ENCODE results near the gene DLG2.

DLG2 gene

DNA sequence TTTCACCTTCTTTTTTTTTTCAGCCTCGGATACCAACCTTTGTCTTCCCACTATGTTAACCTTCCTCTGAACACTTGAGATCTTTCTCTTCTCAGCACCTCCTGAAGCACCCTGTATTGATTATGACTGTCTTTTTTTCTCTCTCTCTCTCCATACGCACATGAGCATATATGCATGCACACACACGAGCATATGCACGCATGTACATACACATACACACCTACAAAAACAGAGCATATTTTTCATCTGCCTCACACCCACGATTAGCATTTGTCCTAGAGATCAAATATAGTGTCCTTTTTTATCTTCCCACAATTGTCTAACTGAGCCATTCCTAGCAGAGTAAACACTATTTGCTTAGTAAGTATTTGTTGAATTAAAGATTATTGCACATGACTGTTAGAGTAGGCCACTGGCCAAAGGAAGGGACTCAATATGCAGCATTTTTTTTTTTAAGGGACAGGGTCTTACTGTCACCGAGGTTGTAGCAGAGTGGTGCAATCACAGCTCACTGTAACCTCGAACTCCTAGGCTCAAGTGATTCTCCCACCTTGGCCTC lies 1718.8 kb downstream of the DLG2 start:
- H3K27ac ChIP-seq (replicated peaks) = no peak overlapping the region
- no peak for DNase-seq (ENCODE audit: low read depth in 1 of 2, low spot score in 1 of 2)
- H3K27me3 ChIP-seq (ENCODE audit: insufficient read depth, poor library complexity, severe bottlenecking) = no peaks in the 10 kb centered on the region
- TF ChIP-seq, protein P1, sequence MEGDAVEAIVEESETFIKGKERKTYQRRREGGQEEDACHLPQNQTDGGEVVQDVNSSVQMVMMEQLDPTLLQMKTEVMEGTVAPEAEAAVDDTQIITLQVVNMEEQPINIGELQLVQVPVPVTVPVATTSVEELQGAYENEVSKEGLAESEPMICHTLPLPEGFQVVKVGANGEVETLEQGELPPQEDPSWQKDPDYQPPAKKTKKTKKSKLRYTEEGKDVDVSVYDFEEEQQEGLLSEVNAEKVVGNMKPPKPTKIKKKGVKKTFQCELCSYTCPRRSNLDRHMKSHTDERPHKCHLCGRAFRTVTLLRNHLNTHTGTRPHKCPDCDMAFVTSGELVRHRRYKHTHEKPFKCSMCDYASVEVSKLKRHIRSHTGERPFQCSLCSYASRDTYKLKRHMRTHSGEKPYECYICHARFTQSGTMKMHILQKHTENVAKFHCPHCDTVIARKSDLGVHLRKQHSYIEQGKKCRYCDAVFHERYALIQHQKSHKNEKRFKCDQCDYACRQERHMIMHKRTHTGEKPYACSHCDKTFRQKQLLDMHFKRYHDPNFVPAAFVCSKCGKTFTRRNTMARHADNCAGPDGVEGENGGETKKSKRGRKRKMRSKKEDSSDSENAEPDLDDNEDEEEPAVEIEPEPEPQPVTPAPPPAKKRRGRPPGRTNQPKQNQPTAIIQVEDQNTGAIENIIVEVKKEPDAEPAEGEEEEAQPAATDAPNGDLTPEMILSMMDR (IDR thresholded peaks at IDR 0.05; ENCODE audit: insufficient read depth, low read length) = no peak
- no peak for TF ChIP-seq SPI1 (IDR thresholded peaks at IDR 0.05; ENCODE audit: borderline replicate concordance, low read depth)
- TF ChIP-seq GABPA (IDR thresholded peaks at IDR 0.05; ENCODE audit: low read depth) = no peak
- TF ChIP-seq POLR2AphosphoS5 (IDR thresholded peaks at IDR 0.05; ENCODE audit: low read depth) = no peak
- TF ChIP-seq, protein P2, sequence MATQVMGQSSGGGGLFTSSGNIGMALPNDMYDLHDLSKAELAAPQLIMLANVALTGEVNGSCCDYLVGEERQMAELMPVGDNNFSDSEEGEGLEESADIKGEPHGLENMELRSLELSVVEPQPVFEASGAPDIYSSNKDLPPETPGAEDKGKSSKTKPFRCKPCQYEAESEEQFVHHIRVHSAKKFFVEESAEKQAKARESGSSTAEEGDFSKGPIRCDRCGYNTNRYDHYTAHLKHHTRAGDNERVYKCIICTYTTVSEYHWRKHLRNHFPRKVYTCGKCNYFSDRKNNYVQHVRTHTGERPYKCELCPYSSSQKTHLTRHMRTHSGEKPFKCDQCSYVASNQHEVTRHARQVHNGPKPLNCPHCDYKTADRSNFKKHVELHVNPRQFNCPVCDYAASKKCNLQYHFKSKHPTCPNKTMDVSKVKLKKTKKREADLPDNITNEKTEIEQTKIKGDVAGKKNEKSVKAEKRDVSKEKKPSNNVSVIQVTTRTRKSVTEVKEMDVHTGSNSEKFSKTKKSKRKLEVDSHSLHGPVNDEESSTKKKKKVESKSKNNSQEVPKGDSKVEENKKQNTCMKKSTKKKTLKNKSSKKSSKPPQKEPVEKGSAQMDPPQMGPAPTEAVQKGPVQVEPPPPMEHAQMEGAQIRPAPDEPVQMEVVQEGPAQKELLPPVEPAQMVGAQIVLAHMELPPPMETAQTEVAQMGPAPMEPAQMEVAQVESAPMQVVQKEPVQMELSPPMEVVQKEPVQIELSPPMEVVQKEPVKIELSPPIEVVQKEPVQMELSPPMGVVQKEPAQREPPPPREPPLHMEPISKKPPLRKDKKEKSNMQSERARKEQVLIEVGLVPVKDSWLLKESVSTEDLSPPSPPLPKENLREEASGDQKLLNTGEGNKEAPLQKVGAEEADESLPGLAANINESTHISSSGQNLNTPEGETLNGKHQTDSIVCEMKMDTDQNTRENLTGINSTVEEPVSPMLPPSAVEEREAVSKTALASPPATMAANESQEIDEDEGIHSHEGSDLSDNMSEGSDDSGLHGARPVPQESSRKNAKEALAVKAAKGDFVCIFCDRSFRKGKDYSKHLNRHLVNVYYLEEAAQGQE (IDR thresholded peaks at IDR 0.05; ENCODE audit: insufficient replicate concordance, low read depth) = no peak
- no peak overlapping the region for H3K4me3 ChIP-seq (replicated peaks; ENCODE audit: insufficient read depth, low read length)

DNA sequence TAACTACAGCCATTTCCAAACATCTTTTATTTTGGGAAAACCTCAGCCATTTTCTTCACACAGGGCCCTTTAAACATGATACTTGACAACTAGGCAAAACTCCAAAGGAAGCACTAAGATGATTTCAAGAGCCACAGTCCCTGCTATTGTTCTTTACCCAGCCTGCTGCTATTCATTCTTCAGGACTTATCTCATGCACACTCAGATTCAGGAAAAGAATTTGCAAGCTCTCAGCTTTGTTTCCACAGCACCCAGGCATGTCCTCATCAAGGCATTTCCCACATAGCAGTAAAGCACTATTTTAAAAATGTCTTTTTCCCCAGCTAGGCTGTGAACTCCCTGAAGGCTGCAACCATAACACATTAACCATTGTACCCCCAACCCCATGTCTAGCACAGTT lies 1731.6 kb downstream of the DLG2 start:
- no peak overlapping the region for H3K4me3 ChIP-seq (replicated peaks; ENCODE audit: insufficient read depth, low read length)
- no peak for TF ChIP-seq SPI1 (IDR thresholded peaks at IDR 0.05; ENCODE audit: borderline replicate concordance, low read depth)
- TF ChIP-seq, protein P1 (IDR thresholded peaks at IDR 0.05; ENCODE audit: insufficient read depth, low read length) = no peak
- TF ChIP-seq POLR2AphosphoS5 (IDR thresholded peaks at IDR 0.05; ENCODE audit: low read depth) = no peak
- TF ChIP-seq, protein P2 (IDR thresholded peaks at IDR 0.05; ENCODE audit: insufficient replicate concordance, low read depth) = no peak
- no peak for TF ChIP-seq GABPA (IDR thresholded peaks at IDR 0.05; ENCODE audit: low read depth)
- no peak overlapping the region for H3K27ac ChIP-seq (replicated peaks)
- no peaks in the 10 kb centered on the region for H3K27me3 ChIP-seq (ENCODE audit: insufficient read depth, poor library complexity, severe bottlenecking)
- no peak for DNase-seq (ENCODE audit: low read depth in 1 of 2, low spot score in 1 of 2)

DNA sequence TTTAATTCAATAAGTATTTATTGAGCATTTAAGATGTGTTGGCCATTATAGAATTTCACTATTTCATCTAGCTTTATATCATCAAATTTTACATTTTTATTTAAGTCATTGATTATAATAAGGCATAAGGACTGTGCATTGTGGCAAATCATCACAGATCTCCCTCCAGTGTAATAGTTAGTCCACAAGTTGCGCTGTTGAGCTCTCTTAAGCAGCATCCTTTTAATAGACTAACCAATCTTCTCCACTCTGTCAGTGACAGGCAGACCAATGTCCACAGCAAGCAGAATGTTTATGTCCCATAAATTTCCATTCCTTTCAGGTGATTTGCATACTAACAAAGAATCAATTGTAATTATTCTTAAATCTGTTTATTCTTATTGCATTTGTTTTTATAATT lies 1745.7 kb downstream of the DLG2 start:
- Histone ChIP-seq H3K27me3 (ENCODE audit: insufficient read depth, poor library complexity, severe bottlenecking) (no peaks in the 10 kb centered on the region), H3K27ac (replicated peaks) (no peak overlapping the region), H3K4me3 (replicated peaks; ENCODE audit: insufficient read depth, low read length) (no peak overlapping the region)
- no peak for TF ChIP-seq GABPA (IDR thresholded peaks at IDR 0.05; ENCODE audit: low read depth)
- no peak for TF ChIP-seq SPI1 (IDR thresholded peaks at IDR 0.05; ENCODE audit: borderline replicate concordance, low read depth)
- TF ChIP-seq, protein P1 (IDR thresholded peaks at IDR 0.05; ENCODE audit: insufficient read depth, low read length) = no peak
- TF ChIP-seq, protein P2 (IDR thresholded peaks at IDR 0.05; ENCODE audit: insufficient replicate concordance, low read depth) = no peak
- no peak for TF ChIP-seq POLR2AphosphoS5 (IDR thresholded peaks at IDR 0.05; ENCODE audit: low read depth)
- DNase-seq (ENCODE audit: low read depth in 1 of 2, low spot score in 1 of 2) = no peak
